Epidermal melanocyte (primary cell): ENCODE results near the gene XBP1.
"Not testable (repeated sequence)": the region's sequence is repeated elsewhere in the genome, so short reads cannot be mapped to it uniquely, and the experiment has no call there.

Experiments used
- DNase-seq: peaks from one replicate; pipeline ENCODE4 v3.0.0; 2011; ENCODE audit warnings: low spot score; ENCODE audit not compliant: insufficient read length

The XBP1 gene

DNA sequence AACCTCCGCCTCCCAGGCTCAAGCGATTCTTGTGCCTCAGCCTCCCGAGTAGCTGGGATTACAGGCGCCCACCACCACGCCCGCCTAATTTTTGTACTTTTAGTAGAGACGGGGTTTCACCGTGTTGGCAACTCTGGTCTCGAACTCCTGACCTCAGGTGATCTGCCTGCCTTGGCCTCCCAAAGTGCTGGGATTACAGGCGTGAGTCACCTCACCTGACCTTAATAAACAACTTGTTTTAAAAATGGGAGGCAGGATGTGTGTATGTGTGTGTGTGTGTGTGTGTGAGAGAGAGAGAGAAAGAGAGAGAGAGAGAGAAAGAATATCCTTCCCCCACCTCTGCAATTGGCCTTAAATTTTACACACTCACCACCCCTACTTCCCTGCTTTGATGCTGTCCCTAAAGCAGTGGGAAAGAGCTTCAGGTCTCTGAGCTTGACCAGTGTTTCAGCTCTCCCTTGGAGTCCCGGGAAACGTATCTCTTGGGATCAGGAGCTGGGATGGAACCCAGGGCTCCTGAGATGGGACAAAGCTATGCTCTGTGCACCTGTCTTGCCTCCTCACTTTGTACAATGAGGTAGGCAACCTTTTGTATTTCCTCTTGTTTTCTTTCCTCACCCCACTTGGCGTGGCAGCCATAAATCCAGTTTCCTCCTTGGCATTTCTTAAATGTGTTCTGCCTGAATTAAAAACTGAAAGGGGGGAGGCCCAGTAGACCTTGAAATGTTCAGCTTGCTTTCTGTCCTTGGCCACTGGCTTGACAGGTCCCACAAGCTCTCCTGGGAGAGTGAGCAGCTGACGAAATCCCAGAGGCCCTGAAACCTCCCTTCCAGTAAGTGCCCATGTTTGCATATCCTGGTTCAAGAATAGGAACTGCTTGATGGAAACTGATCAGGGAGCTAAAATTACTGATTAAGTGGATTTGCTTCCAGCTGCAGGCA lies 17.8 kb upstream of the XBP1 start:
- no peak for DNase-seq

DNA sequence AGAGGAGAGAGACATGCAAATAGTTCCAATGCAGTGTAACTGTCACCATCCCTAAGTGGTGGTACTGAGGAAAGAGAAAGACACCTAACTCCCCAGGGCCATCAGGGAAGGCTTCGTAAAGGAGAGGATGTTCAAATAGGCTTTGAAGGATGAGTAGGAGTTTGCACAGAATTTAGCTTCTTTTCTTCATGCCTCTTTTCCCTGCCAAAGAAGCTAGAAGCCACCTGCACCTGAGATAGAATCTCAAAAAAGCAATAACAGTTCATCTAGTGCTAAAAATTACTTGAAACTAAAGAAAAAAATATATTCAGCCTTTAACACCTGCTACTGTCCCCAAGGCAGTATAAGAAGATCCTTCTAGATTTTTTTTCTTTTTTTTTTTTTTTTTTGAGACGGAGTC lies 16.7 kb upstream of the XBP1 start:
- DNase-seq = no peak

DNA sequence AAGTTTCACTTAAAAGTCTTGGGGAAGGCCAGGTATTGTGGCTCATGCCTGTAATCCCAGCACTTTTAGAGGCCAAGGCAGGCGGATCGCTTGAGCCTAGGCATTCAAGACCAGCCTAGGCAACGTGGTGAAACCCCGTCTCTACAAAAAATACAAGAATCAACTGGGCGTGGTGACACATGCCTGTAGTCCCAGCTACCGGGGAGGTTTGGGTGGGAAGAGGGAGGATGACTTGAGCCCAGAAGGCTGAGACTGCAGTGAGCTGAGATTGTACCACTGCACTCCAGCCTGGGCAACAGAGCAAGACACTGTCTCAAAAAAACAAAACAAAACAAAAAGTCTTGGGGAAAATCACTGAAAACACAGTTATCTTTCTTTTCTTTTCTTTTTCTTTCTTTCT lies 15.4 kb upstream of the XBP1 start:
- no peak for DNase-seq

DNA sequence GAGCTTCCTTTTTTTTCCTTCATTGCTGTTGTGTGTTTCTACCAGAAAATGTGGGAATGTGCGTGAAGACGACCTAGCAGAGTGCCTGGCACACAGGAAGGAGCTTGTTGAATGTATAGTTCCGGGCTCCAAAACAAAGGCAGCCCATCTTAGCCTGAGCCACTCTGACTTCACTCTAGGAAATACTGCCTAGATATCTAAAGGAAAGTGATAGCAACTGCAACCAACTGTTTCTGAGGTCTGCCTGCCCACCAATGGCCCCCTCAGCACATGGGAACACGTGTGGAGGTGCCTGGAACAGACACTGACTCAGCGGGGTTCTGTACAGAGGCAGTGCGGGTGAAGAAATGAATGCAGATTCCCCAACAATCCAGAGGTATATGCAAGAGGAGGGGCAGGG lies 14.7 kb upstream of the XBP1 start:
- no peak for DNase-seq

DNA sequence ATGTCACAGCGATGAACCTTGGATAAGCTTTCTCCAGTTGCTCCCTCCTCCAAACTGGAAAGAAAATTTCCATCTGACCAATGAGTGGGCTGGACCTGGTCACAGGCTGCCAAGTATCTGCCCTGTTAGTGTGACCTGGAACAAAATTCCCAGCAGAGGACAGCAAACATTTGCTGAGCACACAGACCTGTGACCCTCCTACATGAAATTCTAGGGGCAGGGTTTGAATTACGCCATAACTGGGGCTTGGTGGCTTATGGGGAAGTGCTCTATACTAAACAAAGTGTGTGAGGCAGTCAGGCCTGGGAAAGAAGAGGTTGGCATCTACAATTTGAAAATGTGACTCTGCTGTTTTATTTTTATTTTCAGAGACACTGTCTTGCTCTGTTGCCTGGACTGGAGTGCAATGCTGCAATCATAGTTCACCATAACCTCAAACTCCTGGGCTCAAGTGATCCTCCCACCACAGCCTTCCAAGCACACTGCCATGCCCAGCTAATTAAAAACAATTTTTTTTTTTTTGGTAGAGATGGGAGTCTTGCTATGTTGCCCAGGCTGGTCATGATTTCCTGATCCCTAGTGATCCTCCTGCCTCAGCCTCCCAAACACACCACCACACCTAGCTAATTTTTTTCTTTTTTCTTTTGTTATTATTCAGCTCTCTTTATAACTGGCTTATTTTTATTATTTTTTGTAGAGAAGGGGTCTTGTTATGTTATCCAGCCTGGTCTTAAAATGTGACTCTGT lies 13.6 kb upstream of the XBP1 start:
- DNase-seq = no peak

DNA sequence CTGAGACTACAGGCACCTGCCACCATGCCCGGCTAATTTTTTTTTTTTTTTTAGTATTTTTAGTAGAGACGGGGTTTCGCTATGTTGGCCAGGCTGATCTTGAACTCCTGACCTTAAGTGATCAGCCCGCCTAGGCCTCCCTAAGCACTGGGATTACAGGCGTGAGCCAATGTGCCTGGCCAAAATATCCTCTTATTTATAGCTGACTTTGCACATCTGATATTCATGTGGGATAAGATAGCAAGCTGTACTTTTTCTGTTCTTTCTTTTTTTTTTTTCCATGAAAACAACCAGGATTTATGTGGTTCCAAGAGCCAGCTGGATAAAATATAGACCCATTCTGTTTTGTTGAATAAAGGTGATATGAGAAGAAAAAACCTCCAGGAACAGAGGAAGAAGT lies 12.1 kb upstream of the XBP1 start:
- no peak for DNase-seq

DNA sequence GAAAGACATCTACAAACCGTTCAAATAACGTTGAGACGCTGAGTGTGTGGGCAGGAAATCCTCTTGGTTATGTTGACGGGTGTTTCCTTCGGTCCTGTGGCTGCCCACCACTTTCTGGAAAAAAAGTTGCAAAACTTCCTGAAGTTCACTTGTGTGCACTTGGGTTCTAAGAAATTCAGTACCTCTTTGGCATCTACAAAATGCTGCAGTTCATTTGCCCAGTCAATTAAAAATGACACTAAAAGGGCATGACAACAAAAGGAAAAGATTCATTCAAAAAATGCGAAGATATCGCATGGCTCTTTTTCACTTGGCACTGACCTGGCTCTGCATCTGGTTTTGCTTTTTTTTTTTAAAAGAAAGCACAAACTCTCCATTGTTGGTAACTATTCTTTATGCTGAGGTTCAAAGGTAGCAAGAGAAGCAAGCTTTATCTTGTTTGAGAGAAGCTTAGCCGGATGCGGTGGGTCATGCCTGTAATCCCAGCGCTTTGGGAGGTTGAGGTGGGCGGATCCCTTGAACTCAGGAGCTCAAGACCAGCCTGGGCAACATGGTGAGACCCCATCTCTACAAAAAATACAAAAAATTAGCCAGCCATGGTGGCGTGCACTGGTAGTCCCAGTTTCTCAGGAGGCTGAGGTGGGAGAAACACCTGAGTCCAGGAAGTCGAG lies 10.6 kb upstream of the XBP1 start:
- no peak for DNase-seq

DNA sequence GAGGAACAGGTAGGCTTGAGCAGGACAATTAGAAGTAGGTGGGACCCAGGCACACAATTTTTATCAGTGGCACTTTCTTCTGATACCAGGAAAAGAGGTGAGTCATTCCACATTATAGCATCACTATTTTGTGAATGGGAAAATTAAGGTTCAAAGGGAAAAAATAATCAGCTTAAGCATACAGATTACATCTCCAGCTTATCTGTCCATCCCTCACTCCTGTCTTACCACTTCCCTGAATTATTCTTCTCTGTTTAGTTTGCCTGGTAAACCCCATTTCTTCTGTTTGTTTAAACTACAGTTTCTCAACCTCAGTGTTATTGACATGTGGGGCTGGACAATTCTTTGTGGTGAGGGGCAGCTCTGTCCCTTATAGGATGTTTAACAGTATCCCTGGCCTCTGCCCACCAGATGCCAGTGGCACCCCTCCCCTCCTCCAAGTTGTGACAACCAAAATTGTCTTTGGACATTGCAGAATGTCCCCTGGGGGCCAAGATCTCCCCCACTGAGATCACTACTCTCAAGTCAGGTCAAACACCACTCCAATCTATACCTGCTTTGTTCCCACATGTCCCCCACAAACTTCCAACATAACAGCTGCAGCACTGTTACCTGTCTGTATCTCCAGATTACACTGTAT lies 8.5 kb upstream of the XBP1 start:
- DNase-seq = no peak

DNA sequence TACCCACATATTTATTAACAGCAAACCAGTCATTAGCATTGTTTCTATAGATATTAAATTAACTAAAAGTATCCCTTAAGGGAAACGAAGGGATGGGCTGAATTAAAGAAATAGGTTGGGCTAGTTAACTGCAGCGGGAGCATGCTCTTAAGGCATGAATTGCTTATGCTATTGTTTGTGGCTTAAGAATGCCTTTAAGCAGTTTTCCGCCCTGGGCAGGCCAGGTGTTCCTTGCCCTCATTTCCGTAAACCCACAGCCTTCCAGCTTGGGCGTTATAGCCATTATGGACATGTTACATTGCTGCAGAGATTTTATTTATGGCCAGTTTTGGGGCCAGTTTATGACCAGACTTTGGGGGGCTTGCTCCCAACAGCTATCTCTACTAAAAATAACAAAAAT lies 5.1 kb upstream of the XBP1 start:
- not testable (repeated sequence) for DNase-seq

DNA sequence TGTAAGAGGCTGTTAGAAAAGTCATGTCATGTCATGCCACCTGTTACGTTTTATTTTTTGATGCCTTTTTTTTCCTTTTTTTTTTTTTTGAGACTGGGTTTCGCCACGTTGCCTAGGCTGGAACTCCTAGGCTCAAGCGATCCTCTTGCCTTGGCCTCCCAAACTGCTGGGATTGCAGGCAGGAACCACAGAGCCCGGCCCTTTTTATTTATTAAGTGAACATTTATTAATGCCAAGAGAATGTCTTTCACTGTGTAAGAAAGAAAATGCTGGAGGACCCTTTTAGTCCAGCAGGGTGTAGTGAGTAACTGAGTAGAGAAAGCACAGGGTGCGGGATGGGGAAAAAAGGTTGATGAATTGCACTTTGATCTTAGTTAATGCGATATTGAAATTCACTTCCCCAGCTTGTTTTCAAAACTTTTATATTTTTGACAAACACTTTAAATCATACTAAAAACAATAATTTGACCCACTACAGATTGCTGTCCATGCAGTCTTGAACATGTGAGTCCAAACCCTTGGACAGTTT lies 2.3 kb upstream of the XBP1 start:
- no peak for DNase-seq

DNA sequence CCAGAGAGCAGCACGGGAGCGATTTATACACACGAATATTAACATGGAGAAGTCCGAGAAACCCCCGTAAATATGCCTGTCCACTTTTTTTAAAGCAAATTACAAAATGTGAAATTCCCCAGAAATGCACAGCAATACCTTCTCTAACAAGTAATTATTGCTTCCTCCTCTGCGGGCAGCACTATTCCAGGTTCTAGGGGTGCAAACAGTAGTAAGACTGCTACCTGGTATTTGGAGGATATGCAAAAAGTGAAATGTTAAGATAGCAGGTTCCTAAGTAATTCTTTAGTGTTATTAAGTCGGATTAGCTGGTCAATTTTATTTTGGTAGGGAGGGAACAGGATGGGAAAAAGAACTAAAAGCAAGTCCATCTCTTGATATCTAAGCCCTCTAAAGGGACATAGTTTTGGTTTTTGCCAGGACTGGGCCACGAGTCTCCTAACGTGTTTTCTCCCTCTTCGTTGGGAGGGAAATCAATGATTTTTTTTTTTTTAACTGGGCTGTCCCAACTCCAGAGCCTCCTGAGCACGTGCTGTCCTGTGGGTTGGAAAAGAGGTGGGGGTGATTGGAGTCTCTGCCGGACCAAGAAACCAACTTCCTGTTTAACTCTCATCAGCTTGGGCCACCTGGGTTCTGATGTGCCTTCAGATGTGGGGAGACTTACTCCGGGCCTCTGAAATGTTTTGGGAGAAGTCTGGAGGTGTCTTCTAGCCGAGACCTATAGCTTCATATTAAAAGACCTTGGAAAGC lies 1.7 kb upstream of the XBP1 start:
- DNase-seq = no peak

DNA sequence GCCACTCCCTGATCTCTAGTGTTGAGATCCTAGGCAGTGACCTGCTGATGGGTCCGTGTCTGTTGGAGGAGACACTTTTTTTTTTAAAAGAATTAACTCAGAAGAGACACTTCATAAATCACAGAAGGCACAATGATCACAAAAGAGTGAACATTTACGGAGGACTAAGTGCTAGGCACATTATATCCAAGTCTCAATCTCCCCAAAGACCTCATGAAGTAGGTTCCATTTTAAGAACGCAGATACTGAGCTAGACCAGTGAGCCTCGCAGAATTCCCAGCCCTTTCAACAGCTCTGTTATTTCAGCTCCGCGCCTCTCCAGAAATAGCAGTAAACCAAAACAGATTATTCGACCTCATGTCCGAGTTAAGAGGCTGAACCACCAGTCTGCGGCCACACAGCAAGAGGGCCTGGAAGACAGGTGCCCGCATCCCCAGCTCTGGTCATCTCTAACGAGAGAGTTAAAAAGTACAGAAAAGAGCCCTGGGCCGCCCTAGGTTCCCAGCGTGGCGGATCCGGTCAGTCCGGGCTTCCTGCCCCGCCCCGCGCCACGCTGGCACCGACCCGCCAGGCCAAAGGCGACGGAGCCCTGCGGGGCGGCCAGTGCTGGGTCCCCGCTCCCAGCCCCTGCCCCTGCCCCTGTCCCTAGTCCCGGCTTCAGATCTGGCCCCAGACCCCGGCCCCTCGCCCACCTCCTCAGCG lies 612 bp downstream of the XBP1 start:
- DNase-seq = peak; percentile 63

DNA sequence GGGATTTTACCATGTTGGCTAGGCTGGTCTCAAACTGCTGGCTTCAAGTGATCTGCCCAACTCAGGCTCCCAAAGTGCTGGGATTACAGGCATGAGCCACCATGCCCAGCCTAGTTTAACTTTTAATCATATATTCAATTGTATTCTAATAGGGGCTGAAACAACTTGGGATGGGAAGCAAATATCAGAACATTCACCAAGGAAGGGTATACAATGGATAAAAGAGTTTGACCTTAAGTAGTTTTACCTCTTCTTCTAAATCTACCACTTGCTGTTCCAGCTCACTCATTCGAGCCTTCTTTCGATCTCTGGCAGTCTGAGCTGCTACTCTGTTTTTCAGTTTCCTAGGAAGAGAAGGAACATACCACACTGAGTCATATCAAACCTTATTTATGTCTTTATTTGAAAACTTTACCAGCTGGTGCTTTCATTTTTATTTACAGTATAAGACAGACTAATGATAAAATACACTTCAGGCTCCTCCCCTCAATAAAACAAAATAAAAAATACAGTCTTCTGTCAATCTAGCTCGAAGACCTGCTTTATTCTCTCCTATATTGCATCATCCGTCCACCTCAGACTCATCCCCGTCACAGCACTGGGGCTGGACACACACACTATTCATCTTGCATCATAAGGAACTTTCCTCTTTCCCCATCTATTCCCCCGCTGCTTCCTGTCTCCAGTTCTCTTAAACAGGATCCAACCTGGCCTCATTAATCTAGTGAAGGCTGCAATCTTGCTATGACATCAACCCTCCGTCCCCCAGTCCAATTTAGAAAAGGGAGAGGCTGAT lies 1.4 kb downstream of the XBP1 start:
- peak; percentile 61 for DNase-seq

DNA sequence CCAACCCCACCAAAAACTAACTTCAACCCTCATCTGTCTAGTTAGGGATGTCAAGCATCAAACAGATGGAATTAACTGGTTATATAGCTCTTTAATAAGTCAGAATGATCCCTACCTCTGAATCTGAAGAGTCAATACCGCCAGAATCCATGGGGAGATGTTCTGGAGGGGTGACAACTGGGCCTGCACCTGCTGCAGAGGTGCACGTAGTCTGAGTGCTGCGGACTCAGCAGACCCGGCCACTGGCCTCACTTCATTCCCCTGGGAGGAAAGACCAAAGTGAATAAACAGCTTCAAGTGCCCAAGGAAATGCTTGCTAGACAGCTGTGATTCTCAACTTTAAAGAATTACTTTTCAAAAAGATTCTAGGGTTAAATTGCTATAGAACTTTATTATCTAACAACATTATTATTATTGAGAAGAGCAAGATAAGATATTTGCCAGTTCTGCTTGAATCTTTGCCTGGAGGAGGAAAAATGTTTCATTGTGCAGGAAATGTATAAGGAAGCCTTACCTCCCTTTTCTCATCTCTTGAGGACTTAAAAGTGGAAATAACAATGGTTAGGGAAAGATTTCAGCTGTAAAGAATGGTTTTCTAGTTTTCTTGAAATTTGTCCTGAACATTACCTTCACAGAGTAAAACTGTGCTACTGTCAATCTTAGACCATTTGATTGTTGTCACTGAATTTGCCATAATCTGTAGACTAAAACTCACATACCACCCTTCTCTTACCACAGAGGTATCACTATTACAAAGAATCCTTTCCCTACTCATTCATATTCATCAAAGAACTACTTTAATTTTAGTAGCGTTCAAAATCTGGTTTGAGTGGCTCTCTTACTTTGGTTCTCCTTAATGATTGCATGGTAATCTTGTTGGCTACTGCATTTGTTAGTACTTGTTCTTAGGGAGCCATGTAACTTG lies 4.2 kb downstream of the XBP1 start:
- DNase-seq = no peak

DNA sequence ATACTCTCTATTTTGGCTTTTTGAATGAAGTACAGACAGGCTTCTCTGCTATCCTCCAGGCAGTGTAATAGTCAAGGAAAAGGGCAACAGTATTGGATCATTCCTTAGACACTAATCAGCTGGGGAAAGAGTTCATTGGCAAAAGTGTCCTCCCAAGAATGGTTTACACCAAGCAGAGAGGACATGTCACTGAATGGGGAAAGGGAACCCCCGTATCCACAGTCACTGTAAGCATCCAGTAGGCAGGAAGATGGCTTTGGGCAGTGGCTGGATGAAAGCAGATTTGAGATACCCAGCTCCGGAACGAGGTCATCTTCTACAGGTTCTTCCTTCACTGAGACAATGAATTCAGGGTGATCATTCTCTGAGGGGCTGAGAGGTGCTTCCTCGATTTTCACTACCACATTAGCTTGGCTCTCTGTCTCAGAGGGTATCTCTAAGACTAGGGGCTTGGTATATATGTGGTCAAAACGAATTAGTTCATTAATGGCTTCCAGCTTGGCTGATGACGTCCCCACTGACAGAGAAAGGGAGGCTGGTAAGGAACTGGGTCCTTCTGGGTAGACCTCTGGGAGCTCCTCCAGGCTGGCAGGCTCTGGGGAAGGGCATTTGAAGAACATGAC lies 5.2 kb downstream of the XBP1 start:
- no peak for DNase-seq

DNA sequence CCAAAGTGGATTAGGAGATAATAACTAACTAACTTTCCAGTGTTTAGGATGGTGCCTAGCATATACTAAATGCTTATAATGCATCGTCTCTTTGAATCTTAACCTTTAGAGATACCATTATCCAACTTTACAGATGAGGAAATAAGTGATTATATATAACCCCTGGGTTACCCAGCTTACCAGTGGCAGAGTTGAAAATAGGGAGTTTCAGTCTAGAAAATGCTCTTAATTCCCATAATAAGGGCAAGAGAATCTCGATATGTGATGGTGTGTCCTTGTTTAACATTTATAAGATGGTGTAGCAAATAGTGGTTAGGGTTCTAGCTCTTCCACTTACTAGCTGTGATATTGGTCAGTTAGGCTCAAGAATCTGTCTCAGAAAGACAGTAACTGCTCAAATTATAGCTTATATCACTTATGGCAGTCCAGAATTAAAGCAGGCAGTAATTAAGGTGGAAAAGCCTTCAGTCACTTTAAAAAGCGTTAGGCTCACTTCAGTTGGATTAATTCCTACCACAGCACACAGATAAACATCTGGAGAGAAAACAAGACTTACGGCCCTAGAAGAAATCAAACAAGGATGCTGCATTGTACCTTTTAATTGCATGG lies 6.3 kb downstream of the XBP1 start:
- DNase-seq = no peak
